HG03196 (cell line): ENCODE data around the gene PAX6.
"Not testable (repeated sequence)": the region's sequence is repeated elsewhere in the genome, so short reads cannot be mapped to it uniquely, and the experiment has no call there.

Source experiments
- ATAC-seq: cut with Tn5 transposase; IDR thresholded peaks from one replicate; pipeline ENCODE4 v1.9.1; 2021; ENCODE audit not compliant: unreplicated experiment

The PAX6 gene

DNA sequence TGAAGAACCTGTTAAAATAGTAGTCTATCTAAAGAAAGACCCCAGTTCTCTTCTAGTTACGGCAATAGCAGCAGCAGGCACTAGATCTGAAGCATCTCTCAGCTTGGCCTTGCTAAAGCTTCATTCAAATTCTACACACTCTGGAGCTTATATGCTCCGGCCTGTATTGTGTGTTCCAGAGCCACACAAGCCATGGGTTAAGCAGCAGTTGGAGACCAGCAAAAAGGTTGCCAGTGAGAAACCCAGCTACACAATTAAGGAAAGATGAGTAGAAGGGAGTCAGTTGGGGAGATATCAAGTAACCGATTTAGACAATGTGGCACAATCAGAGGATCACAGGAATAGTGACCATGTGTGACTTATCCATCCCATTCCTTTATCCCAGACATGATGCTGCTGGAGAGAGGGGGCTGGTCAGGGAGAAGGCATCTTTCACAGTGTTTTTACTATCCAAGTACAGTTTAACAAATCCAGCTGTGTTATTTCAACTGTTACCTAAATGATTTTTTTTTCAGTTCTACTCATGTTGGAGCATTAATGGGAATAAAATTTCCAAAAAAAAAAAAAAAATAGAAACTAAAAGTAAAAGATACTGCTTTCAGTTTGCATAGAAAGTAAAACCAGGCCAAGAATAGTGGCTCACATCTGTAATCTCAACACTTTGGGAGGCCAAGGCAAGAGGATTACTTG, 41.0 kb downstream of the PAX6 start:
- ATAC-seq, result no peak

DNA sequence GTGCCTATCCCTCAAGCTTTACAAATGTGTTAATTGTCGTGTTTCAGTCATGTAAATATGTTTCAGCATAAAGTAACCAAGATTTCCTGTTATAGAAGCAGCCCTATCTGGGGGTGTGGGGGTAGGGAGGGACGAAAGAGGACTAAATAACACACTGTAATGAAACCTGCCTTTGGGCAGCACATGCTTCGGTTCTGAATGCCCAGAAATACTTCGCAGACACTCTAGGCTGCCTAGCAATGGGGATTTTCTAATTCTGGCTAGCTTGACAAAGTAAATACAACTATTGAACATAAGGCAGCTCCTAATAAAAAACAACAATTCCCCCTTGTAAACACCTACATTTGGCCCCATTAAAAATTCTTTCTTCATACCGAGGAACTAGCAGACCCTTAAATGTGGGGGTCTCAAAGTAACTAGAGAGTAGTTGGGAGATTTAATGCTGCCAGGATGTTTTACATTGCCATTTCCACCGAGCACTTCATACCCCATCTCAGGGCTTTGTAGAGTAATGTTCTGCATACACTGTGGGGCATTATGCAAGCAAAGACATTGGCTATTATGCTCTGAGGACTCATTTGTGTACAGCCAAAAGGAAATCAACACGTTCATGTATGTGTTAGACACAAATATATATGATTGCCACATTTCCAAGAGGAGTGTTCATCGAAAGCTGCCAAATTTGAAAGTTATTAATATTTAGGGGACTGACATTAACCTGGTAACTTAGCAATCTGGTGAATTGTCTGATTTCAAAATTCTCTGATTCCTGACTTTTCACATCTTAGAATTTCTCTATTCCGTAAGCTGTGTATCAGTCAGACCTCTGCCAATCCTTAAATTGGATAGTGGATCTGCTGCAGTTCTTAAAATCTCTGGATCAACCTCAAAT, 42.1 kb downstream of the PAX6 start:
- ATAC-seq, result no peak

DNA sequence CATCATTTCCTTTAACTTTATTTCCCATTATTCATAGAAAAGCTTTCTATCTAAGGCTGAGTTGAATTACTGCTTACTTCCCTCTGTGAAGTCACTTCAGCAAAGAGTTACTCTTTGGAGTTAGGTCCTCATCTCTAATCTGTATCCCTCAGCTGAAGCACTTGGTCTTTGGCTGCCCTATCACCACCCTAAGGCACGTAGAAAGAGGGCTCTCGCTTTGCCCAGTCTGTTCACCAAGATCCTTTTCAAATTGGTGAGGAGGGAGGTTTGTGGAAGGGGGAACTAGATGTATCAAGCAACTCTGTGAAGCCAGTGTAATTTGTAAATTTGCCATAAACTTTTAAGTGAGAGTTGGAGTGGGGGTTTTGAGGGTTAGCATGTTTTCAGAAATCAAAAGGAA, 43.4 kb downstream of the PAX6 start:
- no peak for ATAC-seq

DNA sequence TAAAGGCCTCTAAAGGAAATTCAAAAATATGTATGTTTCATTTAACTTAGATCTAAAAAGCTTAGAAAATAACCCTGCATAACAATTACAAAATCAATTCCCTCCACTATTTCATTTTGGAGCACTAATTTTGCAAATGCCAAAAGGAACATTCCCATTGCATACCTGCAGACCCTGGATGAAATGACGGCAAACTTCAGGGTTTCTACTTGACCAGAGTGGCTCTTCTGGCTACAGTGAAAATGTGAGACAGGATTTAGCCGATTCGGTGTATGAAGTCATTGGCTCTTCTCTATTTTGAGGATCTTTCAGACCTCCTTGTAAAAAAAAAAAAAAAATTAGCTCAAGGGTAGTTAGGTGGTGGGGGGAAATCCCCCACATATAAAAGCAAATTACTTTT, 44.1 kb downstream of the PAX6 start:
- ATAC-seq, result no peak

DNA sequence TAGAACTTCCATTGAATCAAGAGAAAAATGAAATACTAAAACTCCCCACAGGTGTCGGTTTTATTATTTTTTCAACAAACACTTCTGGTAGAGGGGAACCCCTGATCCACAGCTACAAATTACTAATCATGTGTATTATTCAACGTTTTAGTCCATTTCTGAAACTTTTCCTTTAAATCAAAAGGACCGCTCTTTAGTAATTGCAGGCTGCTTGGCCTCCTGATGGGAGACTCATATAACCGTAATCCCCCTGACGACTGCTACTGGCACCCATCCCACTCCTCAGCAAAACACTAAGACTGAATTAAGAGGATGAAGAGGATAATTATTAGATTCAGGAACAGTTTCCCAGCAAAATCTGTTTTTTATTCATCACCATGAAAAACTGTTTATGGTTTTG, 46.4 kb downstream of the PAX6 start:
- no peak for ATAC-seq

DNA sequence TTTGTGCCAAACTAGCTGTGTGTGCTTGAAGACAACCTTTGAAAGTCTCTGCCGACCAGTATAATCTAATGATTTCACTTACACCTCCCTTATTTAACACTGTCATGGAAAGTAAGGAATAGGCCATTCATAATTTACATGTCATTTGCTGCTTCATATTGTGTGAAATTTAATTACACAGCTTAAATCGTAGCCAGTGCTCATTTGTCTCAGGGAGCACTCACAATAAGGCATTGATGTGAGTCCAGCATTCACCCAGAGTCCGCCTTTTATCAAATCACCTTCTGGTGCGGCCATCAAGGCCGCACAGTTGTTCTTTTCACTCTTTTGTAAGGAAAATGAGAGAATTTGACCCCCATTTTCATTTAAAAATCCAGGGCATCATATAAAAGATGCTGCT, 46.9 kb downstream of the PAX6 start:
- ATAC-seq, result no peak

DNA sequence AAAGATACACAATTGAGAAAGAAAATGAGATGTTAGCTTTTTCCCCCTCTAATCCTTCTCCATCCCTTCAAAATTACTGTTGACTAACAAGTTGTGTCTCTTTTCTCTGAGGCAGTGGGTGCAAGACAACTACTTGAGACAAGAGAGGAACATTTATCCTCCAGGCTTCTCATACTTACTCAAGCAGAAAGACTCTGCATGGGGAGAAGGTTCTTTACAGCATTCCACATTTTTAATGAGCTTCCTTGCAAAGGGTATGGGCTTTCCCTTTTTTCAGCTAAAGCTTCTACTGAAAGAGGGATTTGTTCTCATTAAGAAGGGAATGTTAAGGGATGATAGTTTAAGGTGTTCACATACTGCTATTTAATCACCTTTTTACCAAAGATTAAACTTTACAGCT, 47.8 kb downstream of the PAX6 start:
- ATAC-seq, result no peak

DNA sequence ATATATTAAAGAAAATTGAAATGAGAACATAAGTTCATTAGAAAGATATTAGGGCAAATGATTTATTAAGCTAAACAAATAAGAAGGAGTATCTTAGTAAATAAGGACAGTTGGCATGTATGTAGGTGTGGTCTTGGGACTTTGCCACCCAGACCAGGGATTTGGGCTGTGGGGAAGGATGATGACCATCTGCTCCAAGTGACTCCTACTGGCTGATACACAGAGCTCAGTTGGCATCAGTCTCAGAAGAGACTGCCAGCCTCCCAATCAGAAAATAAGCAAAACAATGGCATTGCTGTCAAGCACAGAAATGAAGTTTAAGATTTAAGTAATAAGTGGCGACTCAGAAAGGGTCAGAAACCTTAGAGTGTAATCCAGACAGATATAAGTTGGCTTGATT, 49.5 kb downstream of the PAX6 start:
- no peak for ATAC-seq

DNA sequence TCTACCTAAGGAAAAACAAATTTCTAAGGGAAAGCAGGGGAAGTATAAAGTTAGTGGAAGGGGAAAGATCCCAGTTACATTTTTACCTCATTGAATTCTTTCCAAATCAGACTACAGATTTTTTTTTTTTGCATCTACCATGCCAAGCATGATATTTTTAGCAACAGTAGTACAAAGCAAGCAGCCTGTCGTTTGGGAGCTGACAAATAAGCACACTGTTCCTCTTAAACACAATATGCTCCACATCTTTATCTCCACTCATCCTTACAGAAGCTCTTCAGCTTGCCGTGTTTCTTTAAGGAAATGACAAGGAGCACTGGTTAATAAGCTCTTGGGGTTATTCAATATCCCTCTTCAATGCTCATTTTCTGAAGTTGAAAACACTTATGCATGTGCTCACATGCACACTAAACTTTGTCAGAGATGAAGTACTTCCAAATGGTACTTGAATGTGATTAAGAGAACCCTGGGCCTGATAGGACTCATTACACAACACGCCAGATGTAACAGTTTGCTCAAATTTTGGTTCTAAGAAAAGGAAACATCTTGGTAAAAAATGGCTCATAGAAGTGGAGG, 53.8 kb downstream of the PAX6 start:
- ATAC-seq, result no peak

DNA sequence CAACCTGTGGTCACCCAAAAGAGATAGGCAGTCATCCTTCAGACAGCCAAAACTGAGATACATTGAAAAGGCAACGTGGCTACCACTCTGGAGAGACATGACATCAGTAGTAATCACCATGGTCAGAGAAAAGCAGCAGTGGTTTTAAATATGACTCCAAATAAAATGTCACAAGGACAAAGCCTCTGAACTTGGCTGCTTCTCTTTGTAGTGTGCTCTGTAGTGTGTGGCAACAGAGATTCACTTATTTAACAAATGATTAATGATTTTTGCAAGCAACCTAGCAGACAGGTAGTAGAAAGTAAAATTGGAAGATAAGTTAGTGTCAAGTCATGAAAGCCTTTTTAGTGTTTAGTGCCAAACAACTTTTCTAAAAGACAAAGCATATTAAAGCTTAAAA, 63.5 kb downstream of the PAX6 start:
- ATAC-seq, result no peak

DNA sequence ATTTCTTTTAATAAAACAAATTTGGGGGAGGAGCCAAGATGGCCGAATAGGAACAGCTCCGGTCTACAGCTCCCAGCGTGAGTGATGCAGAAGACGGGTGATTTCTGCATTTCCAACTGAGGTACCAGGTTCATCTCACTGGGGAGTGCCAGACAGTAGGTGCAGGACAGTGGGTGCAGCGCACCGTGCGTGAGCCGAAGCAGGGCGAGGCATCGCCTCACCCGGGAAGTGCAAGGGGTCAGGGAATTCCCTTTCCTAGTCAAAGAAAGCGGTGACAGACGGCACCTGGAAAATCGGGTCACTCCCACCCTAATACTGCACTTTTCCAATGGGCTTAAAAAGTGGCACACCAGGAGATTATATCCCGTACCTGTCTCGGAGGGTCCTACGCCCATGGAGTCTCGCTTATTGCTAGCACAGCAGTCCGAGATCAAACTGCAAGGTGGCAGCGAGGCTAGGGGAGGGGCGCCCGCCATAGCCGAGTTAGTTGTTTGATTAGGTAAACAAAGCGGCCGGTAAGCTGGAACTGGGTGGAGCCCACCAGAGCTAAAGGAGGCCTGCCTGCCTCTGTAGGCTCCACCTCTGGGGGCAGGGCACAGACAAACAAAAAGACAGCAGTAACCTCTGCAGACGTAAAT, 70.3 kb downstream of the PAX6 start:
- ATAC-seq, result not testable (repeated sequence)

DNA sequence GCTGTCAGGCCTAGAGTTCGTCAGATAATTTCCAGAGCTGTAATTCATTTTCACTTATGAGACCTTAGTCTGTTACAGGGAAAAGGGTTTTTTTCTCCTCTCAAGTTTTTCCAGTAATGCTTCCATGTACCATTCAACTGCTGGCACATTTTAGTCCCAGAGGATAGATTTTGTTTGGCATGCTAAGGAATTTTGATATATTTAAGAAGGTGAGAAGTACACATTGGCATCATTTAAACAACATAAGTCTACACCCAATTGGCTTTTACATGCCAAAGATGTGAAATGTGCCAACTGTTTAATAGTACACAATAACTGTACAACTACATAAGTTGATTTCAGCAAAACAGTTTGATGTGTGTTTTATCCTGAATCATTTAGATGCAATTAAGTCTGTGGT, 71.0 kb downstream of the PAX6 start:
- ATAC-seq, result no peak
